Gastroesophageal sphincter (tissue), 4 donors: Measurements from ENCODE around the gene ZNF346. TPM values are rescaled to one million over a fixed set of nuclear protein-coding genes. Genes with fewer than 3 reads are reported as not detected.
A peak's percentile ranks its signal among the peaks of the same experiment; 100 is the strongest.

ENCODE experiments used
- ATAC-seq: fragments of 150-250 bp; one replicate; pipeline ENCODE4 v1.9.1; 2016; ENCODE audit warnings: mild to moderate bottlenecking, moderate library complexity
- H3K27ac ChIP-seq, 4 donors: fragments of 200-600 bp; sonication (generic) in 3 of 4; 1 replicate in 3 of 4; 2 replicates in 1 of 4; pipeline ENCODE4 v1.5.1; 2016 to 2019
- H3K27me3 ChIP-seq: fragments of 200-600 bp; sonication (generic); one replicate; pipeline ENCODE4 v1.5.1; 2019
- H3K36me3 ChIP-seq, 2 donors: fragments of 200-600 bp; sonication (generic); one replicate each; pipeline ENCODE4 v1.5.1; 2019; ENCODE audit warnings: control low read depth in 1 of 2
- H3K4me1 ChIP-seq, 3 donors: fragments of 200-600 bp; sonication (generic); 1 replicate in 2 of 3; 2 replicates in 1 of 3; pipeline ENCODE4 v1.5.1; 2016 to 2019; ENCODE audit warnings: control low read depth in 2 of 3
- H3K4me3 ChIP-seq, 2 donors: fragments of 200-600 bp; sonication (generic); one replicate each; pipeline ENCODE4 v1.5.1; 2019; ENCODE audit warnings: mild to moderate bottlenecking in 1 of 2, moderate library complexity in 1 of 2
- H3K9me3 ChIP-seq, 3 donors: fragments of 200-600 bp; sonication (generic); one replicate each; pipeline ENCODE4 v1.5.1; 2017 to 2019; ENCODE audit warnings: control low read depth in 2 of 3
- CTCF ChIP-seq, 4 experiments: fragments of 200-600 bp in 2 of 4; fragments of 450-650 bp in 2 of 4; sonication (generic) in 1 of 4; IDR thresholded peaks; one replicate each; pipeline ENCODE4 v1.5.1; 2017 to 2019; ENCODE audit warnings: antibody characterized with exemption in 4 of 4, mild to moderate bottlenecking in 2 of 4, moderate library complexity in 2 of 4
- EP300 ChIP-seq: sonication (generic); formaldehyde crosslinking; IDR thresholded peaks from one replicate; pipeline ENCODE4 v1.6.1; 2017; ENCODE audit warnings: antibody characterized with exemption, mild to moderate bottlenecking
- POLR2A ChIP-seq, 2 donors: fragments of 450-650 bp; IDR thresholded peaks; one replicate each; pipeline ENCODE4 v1.6.1; 2017; ENCODE audit warnings: antibody characterized with exemption in 2 of 2, mild to moderate bottlenecking in 2 of 2, moderate library complexity in 1 of 2
- POLR2AphosphoS5 ChIP-seq: sonication (generic); formaldehyde crosslinking; IDR thresholded peaks from one replicate; pipeline ENCODE4 v1.6.1; 2017; ENCODE audit warnings: antibody characterized with exemption
- WGBS, 2 donors: methylation state at CpG; one replicate each; pipeline ENCODE4 v1.1.5; 2018; ENCODE audit warnings: low coverage in 1 of 2; 5-methylcytosine and 5-hydroxymethylcytosine counted together
- total RNA-seq, 4 donors: library from RNA; depleted of rRNA; stranded (reverse); fragments of >200 nt; gene quantifications; one replicate each; pipeline ENCODE4 v1.1.0, GENCODE V29; 2016

ZNF346 gene
- total RNA-seq, 4 donors from 2014 or later: 12.9 to 16.9 (median 14.2) TPM

- WGBS, 2 donors: no CpG with 5 or more reads among the region's 1 CpG
- TF ChIP-seq CTCF (IDR thresholded peaks at IDR 0.05): no peak
- H3K9me3 ChIP-seq: no peaks in the 10 kb centered on the region
- H3K4me3 ChIP-seq: no peak overlapping the region
- H3K4me1 ChIP-seq: peaks cover 0 to 36% (median 8%) of the 10 kb centered on the region in 3 donors
- no peak for ATAC-seq
- H3K36me3 ChIP-seq: peaks cover 0 to 5% of the 10 kb centered on the region in 2 donors
- H3K27me3 ChIP-seq: no peaks in the 10 kb centered on the region
- H3K27ac ChIP-seq: peak overlapping the region in 2 of 4 donors; percentile 7 to 8
These were observed 2.1 kb downstream of the ZNF346 start for GRCh38 chr5:177024559-177024958.

- Histone ChIP-seq H3K27me3 (no peaks in the 10 kb centered on the region), H3K36me3 (peaks cover 0 to 5% of the 10 kb centered on the region in 2 donors), H3K4me1 (peaks cover 0 to 36% (median 8%) of the 10 kb centered on the region in 3 donors), H3K27ac (peak overlapping the region in 2 of 4 donors; percentile 7 to 8), H3K4me3 (no peak overlapping the region), H3K9me3 (no peaks in the 10 kb centered on the region)
- 56 to 63% methylated on average over 2 to 3 of the region's 3 CpGs for WGBS, 2 donors
- TF ChIP-seq EP300: no peak
- no peak for TF ChIP-seq POLR2AphosphoS5
- no peak for TF ChIP-seq POLR2A (IDR thresholded peaks at IDR 0.05)
- TF ChIP-seq CTCF (IDR thresholded peaks at IDR 0.05): no peak
- no peak for ATAC-seq
These were observed 2.7 kb downstream of the ZNF346 start for GRCh38 chr5:177025101-177025601.

- peaks cover 0 to 23% (median 3%) of the 10 kb centered on the region in 3 donors for H3K4me1 ChIP-seq
- ATAC-seq: no peak
- TF ChIP-seq CTCF (IDR thresholded peaks at IDR 0.05) (no peak), POLR2A (IDR thresholded peaks at IDR 0.05) (no peak), EP300 (no peak), POLR2AphosphoS5 (no peak)
- peaks cover 0 to 12% (median 0%) of the 10 kb centered on the region in 3 donors for H3K9me3 ChIP-seq
- WGBS, 2 donors: 94 to 100% methylated on average over 1 to 2 of the region's 2 CpGs
- no peak overlapping the region for H3K27ac ChIP-seq
- H3K4me3 ChIP-seq: no peak overlapping the region
- H3K27me3 ChIP-seq: no peaks in the 10 kb centered on the region
- H3K36me3 ChIP-seq: peaks cover 0 to 13% of the 10 kb centered on the region in 2 donors
These were observed 5.2 kb downstream of the ZNF346 start for GRCh38 chr5:177027665-177028064.

- Histone ChIP-seq H3K4me1 (peaks cover 0 to 10% (median 0%) of the 10 kb centered on the region in 3 donors), H3K9me3 (peaks cover 0 to 12% (median 0%) of the 10 kb centered on the region in 3 donors), H3K27ac (no peak overlapping the region), H3K36me3 (peaks cover 0 to 22% of the 10 kb centered on the region in 2 donors), H3K27me3 (no peaks in the 10 kb centered on the region), H3K4me3 (no peak overlapping the region)
- TF ChIP-seq EP300: no peak
- no peak for TF ChIP-seq POLR2AphosphoS5
- TF ChIP-seq POLR2A (IDR thresholded peaks at IDR 0.05): no peak
- TF ChIP-seq CTCF (IDR thresholded peaks at IDR 0.05): no peak
- 92 to 93% methylated on average over 5 of the region's 6 CpGs for WGBS, 2 donors
- ATAC-seq: no peak
These were observed 7.0 kb downstream of the ZNF346 start for GRCh38 chr5:177029498-177029897.

DNA sequence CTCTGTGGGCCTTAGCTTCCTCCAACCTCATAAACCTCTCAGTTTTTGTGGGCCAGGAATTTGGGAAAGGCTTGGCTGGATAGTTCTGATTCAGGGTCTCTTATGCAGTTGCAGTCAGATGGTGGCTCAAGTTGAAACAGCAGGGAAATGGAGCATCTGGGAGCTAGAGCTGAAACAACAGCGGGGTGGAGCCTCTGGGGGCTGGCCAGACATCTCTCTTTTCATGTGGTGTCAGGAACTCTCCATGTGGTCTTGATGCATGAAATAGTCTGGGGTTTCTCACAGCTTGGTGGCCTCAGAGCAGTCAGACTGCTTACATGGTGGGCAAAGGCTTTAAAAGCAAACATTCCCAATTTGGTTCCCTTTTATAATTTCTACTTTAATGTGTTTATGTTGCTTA, 13.5 kb downstream of the ZNF346 start:
- Histone ChIP-seq H3K36me3 (peaks cover 0 to 21% of the 10 kb centered on the region in 2 donors), H3K27ac (no peak overlapping the region), H3K4me1 (peaks cover 0 to 12% (median 0%) of the 10 kb centered on the region in 3 donors), H3K27me3 (no peaks in the 10 kb centered on the region), H3K4me3 (no peak overlapping the region), H3K9me3 (peaks cover 0 to 6% (median 0%) of the 10 kb centered on the region in 3 donors)
- WGBS, 2 donors: no CpG with 5 or more reads among the region's 1 CpG
- no peak for TF ChIP-seq CTCF (IDR thresholded peaks at IDR 0.05)
- TF ChIP-seq POLR2AphosphoS5: no peak
- no peak for TF ChIP-seq EP300
- TF ChIP-seq POLR2A (IDR thresholded peaks at IDR 0.05): no peak
- no peak for ATAC-seq
